Choroid plexus epithelial cell (primary cell): ENCODE data around the gene RCOR3.

ENCODE experiments used
- DNase-seq: peaks from one replicate; pipeline ENCODE4 v3.0.0-alpha.2; 2010; ENCODE audit warnings: low read depth
- H3K4me3 ChIP-seq: 2 replicates; pipeline ENCODE4 v1.5.1; 2011; ENCODE audit warnings: low read depth, mild to moderate bottlenecking, control low read depth, low read length, moderate library complexity
- CTCF ChIP-seq: conservative IDR thresholded peaks from 2 replicates; pipeline ENCODE4 v1.5.1; 2011; ENCODE audit warnings: low read depth, mild to moderate bottlenecking, control low read depth, inconsistent platforms, low read length, moderate library complexity

The RCOR3 gene

GRCh38 chr1:211323156-211324063 is 64.2 kb downstream of the RCOR3 start:
- DNase-seq: peak; percentile 81
- TF ChIP-seq CTCF: peak; percentile 96

GRCh38 chr1:211324992-211325775 is 66.0 kb downstream of the RCOR3 start:
- H3K4me3 ChIP-seq: no peak overlapping the region
- no peak for DNase-seq
- TF ChIP-seq CTCF: no peak

More at GRCh38 chr1:211323156-211324063, 64.2 kb downstream of the RCOR3 start:
- H3K4me3 ChIP-seq: no peak overlapping the region

- TF ChIP-seq CTCF: no peak
- peak overlapping the region; percentile 81 for H3K4me3 ChIP-seq
- DNase-seq: no peak
Measured at GRCh38 chr1:211326140-211326527, 67.0 kb downstream of the RCOR3 start.

- DNase-seq: peak; percentile 64
- no peak for TF ChIP-seq CTCF
- H3K4me3 ChIP-seq: peak within 1 kb of the TSS; percentile 81
Measured at GRCh38 chr1:211326528-211327345, 67.6 kb downstream of the RCOR3 start, which contains the start of gene TRAF5. Gene TRAF5, plus strand, starts transcription at chr1:211326833. Its CDS starts 26,407 bp downstream, at chr1:211353240.

- H3K4me3 ChIP-seq: peak overlapping the region; percentile 81
- DNase-seq: peak; percentile 78
Measured at GRCh38 chr1:211327346-211327921, 68.3 kb downstream of the RCOR3 start.

More at GRCh38 chr1:211327346-211327921, 68.3 kb downstream of the RCOR3 start:
- no peak for TF ChIP-seq CTCF
